HEK293T (cell line): ENCODE data around the gene NACC2.
"Not testable (repeated sequence)": the region's sequence is repeated elsewhere in the genome, so short reads cannot be mapped to it uniquely, and the experiment has no call there.

ENCODE experiments used
- CTCF ChIA-PET: fragments of 350-600 bp; formaldehyde crosslinking; extraction: SDS; loops from one replicate; lab custom pipeline; 2021; ENCODE audit warnings: antibody characterized with exemption, inconsistent platforms; lab: Yijun Ruan, JAX
- POLR2A ChIA-PET: fragments of 350-600 bp; formaldehyde crosslinking; extraction: SDS; loops from one replicate; lab custom pipeline; 2020; ENCODE audit warnings: antibody characterized with exemption, inconsistent platforms; lab: Yijun Ruan, JAX
- DNase-seq: peaks from one replicate; pipeline ENCODE4 v3.0.0; 2012; ENCODE audit warnings: mixed read lengths; ENCODE audit errors: extremely low spot score
- ARNT ChIP-seq: fragments of 450-650 bp; IDR thresholded peaks from 2 replicates; pipeline ENCODE4 v1.6.1; 2017; ENCODE audit warnings: mild to moderate bottlenecking
- BHLHE40 ChIP-seq: fragments of 450-650 bp; IDR thresholded peaks from 2 replicates; pipeline ENCODE4 v1.6.1; 2016; ENCODE audit warnings: mild to moderate bottlenecking, moderate library complexity, borderline replicate concordance
- CTBP1 ChIP-seq: fragments of 450-650 bp; IDR thresholded peaks from 2 replicates; pipeline ENCODE4 v1.6.1; 2016; ENCODE audit warnings: borderline replicate concordance
- ELF4 ChIP-seq: fragments of 450-650 bp; IDR thresholded peaks from 2 replicates; pipeline ENCODE4 v1.6.1; 2017; ENCODE audit warnings: antibody characterized with exemption
- FOXA1 ChIP-seq: fragments of 450-650 bp; IDR thresholded peaks from 2 replicates; pipeline ENCODE4 v1.6.1; 2016; ENCODE audit warnings: mild to moderate bottlenecking
- FOXK2 ChIP-seq: fragments of 450-650 bp; IDR thresholded peaks from 2 replicates; pipeline ENCODE4 v1.6.1; 2016; ENCODE audit warnings: mild to moderate bottlenecking
- FOXM1 ChIP-seq: fragments of 450-650 bp; IDR thresholded peaks from 2 replicates; pipeline ENCODE4 v1.6.1; 2017; ENCODE audit warnings: mild to moderate bottlenecking, borderline replicate concordance
- HDGF ChIP-seq: fragments of 450-650 bp; IDR thresholded peaks from 2 replicates; pipeline ENCODE4 v1.6.1; 2017; ENCODE audit warnings: antibody characterized with exemption, borderline replicate concordance
- L3MBTL2 ChIP-seq: fragments of 450-650 bp; conservative IDR thresholded peaks from 2 replicates; pipeline ENCODE4 v1.6.1; 2016; ENCODE audit warnings: mild to moderate bottlenecking
- LEF1 ChIP-seq: fragments of 450-650 bp; IDR thresholded peaks from 2 replicates; pipeline ENCODE4 v1.6.1; 2017; ENCODE audit warnings: mild to moderate bottlenecking, borderline replicate concordance
- NFRKB ChIP-seq: fragments of 450-650 bp; IDR thresholded peaks from 2 replicates; pipeline ENCODE4 v1.6.1; 2016; ENCODE audit warnings: mild to moderate bottlenecking, moderate library complexity
- PKNOX1 ChIP-seq: fragments of 450-650 bp; IDR thresholded peaks from 2 replicates; pipeline ENCODE4 v1.6.1; 2016
- SP1 ChIP-seq: fragments of 450-650 bp; IDR thresholded peaks from 2 replicates; pipeline ENCODE4 v1.6.1; 2017
- SUZ12 ChIP-seq: fragments of 450-650 bp; IDR thresholded peaks from 2 replicates; pipeline ENCODE4 v1.6.1; 2016; ENCODE audit warnings: mild to moderate bottlenecking
- TARDBP ChIP-seq: fragments of 450-650 bp; IDR thresholded peaks from 2 replicates; pipeline ENCODE4 v1.6.1; 2016
- ZNF384 ChIP-seq: fragments of 450-650 bp; IDR thresholded peaks from 2 replicates; pipeline ENCODE4 v1.6.1; 2016

The NACC2 gene

GRCh38 chr9:136031094-136031493 lies 64.0 kb downstream of the NACC2 start:
- no peak for DNase-seq
- CTCF ChIA-PET: no interaction called here
- POLR2A ChIA-PET: interaction anchor here (1.2 kb wide), 1 partner anchor 87 kb away, joined by 3 read pairs; the partner anchor contains the start of gene TMEM250
- TF ChIP-seq SP1 (no peak), ELF4 (no peak), ZNF384 (no peak), TARDBP (no peak), LEF1 (no peak), HDGF (no peak), PKNOX1 (no peak), NFRKB (no peak), CTBP1 (no peak), SUZ12 (no peak), L3MBTL2 (no peak), ARNT (no peak), BHLHE40 (no peak), FOXA1 (no peak), FOXK2 (no peak), FOXM1 (no peak)

GRCh38 chr9:136029556-136029955 lies 65.5 kb downstream of the NACC2 start:
- POLR2A ChIA-PET: no interaction called here
- CTCF ChIA-PET: no interaction called here
- DNase-seq: no peak
- TF ChIP-seq TARDBP: no peak

GRCh38 chr9:136028760-136029470 lies 66.2 kb downstream of the NACC2 start:
- CTCF ChIA-PET: no interaction called here
- no peak for DNase-seq
- POLR2A ChIA-PET: no interaction called here
- no peak for TF ChIP-seq L3MBTL2
- no peak for TF ChIP-seq LEF1
- TF ChIP-seq SP1: no peak
- TF ChIP-seq HDGF: no peak
- TF ChIP-seq FOXK2: no peak
- TF ChIP-seq CTBP1: no peak
- TF ChIP-seq FOXA1: no peak

GRCh38 chr9:136026943-136027289 lies 68.2 kb downstream of the NACC2 start:
- CTCF ChIA-PET, POLR2A ChIA-PET, DNase-seq: not testable (repeated sequence)

GRCh38 chr9:136026266-136026942 lies 68.7 kb downstream of the NACC2 start:
- DNase-seq: no peak
- CTCF ChIA-PET: no interaction called here
- TF ChIP-seq ELF4 (no peak), FOXA1 (no peak), HDGF (no peak), NFRKB (no peak), BHLHE40 (no peak), FOXK2 (no peak), SUZ12 (no peak), TARDBP (no peak), SP1 (no peak), L3MBTL2 (no peak), PKNOX1 (no peak)
- POLR2A ChIA-PET: no interaction called here

- no peak for TF ChIP-seq SUZ12
- TF ChIP-seq TARDBP: no peak
- no peak for TF ChIP-seq ELF4
- TF ChIP-seq BHLHE40: no peak
- TF ChIP-seq CTBP1: no peak
- TF ChIP-seq HDGF: no peak
- no peak for TF ChIP-seq ARNT
- no peak for TF ChIP-seq FOXK2
- no peak for TF ChIP-seq L3MBTL2
- no peak for TF ChIP-seq ZNF384
- no peak for TF ChIP-seq PKNOX1
- TF ChIP-seq LEF1: no peak
- TF ChIP-seq SP1: no peak
- TF ChIP-seq FOXA1: no peak
- no peak for TF ChIP-seq FOXM1
- no peak for TF ChIP-seq NFRKB
- no peak for DNase-seq
- ChIA-PET CTCF (no interaction called here), POLR2A (no interaction called here)
Measured at GRCh38 chr9:136025481-136025880, 69.6 kb downstream of the NACC2 start.
